SK-N-MC (cell line): Measurements from ENCODE around the gene DAPK1.

Experiments
- FOXP2 ChIP-seq: optimal IDR thresholded peaks from 2 replicates; pipeline ENCODE3; 2011; ENCODE audit warnings: mild to moderate bottlenecking, moderate library complexity; ENCODE audit not compliant: insufficient read depth; ENCODE audit errors: extremely low read length, control extremely low read depth
- POLR2AphosphoS5 ChIP-seq: IDR thresholded peaks from 2 replicates; pipeline ENCODE4 v1.6.1; 2012; ENCODE audit warnings: mild to moderate bottlenecking, low read depth, low read length, borderline replicate concordance

DNA sequence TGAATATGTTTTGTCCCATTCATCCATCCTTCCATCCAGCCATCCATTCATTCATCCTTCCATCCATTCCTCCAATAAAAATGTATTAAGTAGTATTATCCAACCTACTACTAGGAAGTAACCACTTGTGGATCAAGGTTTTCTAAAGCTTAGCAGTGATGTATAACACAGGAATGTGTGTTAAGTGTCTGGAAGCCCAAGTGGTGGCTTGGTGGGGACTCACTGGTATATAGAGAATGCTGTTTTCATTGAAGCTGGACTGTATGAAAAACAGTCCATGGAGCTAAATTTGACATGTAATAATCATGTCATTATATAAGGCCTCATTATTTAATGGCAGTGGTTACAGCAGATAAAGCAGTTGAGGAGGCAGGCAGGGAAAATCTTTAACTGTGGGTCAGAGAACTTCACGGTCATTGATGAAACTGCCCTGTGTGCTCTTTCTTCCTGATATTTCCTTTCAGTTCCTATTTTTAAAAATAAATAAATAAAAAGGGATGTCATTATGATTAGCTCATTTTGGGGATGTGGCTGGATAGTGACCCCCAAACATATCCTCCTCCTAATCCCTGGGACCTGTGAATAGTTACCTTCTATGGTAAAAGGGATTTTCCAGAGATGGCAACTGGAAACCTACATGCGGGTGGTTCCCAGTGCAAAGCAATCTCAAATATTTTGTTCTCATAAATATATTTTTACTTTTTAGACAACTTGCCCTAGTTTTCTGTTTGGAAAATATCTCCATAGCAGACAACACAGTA lies 82.3 kb downstream of the DAPK1 start:
- TF ChIP-seq FOXP2, result no peak
- no peak for TF ChIP-seq POLR2AphosphoS5
